IPS-18c (cell line): ENCODE data around the gene CDKAL1.
"Not testable (repeated sequence)": the region's sequence is repeated elsewhere in the genome, so short reads cannot be mapped to it uniquely, and the experiment has no call there.

ENCODE experiments used
- H3K4me3 ChIP-seq: 2 replicates; pipeline ENCODE4 v1.7.0; 2013; ENCODE audit warnings: low read depth, mild to moderate bottlenecking, low read length, moderate library complexity; ENCODE audit not compliant: insufficient read depth
- H3K9me3 ChIP-seq: one replicate; pipeline ENCODE4 v1.6.1; 2013; ENCODE audit warnings: mild to moderate bottlenecking, low read length, moderate library complexity; ENCODE audit not compliant: control insufficient read depth, insufficient read depth

Gene CDKAL1

DNA sequence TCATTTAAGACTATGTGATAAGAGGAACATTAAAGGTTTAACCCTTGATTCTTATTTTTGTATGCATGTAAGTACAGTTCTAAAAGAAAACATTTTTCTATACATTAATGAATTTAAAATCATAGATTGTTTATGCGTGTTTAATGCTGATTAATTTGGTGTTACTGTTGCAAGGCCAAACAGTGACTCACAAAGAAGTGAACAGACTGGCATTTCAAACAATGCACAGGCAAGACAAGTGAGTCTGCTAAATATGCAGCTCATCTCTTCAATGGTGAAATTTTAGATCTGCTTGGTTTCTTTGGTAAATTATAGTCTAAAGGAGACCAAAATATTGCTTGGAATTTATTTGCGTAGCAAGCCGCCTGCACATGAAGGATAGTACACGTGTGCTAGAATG lies 641.9 kb downstream of the CDKAL1 start:
- H3K4me3 ChIP-seq = no peak overlapping the region
- no peaks in the 10 kb centered on the region for H3K9me3 ChIP-seq

- Histone ChIP-seq H3K4me3 (no peak overlapping the region), H3K9me3 (no peaks in the 10 kb centered on the region)
These were observed 645.9 kb downstream of the CDKAL1 start for GRCh38 chr6:21180155-21180554.

- Histone ChIP-seq H3K9me3 (no peaks in the 10 kb centered on the region), H3K4me3 (no peak overlapping the region)
These were observed 646.6 kb downstream of the CDKAL1 start for GRCh38 chr6:21180800-21181337.

DNA sequence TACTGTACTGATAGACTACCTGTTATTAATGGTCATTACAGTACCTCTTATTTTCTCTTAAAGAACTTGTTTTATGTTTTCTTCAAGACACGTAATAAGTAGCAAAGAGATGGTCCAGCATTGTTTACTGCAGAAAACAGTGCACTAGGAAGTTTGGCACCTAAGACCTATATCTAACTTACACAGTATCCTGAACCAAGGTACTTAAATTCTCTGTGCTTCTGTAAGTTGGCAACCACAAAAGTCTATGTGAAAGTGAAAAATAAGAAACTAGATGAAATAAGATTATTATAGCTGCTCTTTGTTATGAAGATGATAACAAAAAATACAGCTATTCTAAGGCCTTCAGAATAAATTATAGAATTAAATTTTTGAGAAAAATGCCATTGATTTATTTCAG lies 647.6 kb downstream of the CDKAL1 start:
- H3K4me3 ChIP-seq = no peak overlapping the region
- H3K9me3 ChIP-seq = no peaks in the 10 kb centered on the region

- Histone ChIP-seq H3K4me3 (no peak overlapping the region), H3K9me3 (no peaks in the 10 kb centered on the region)
These were observed 648.3 kb downstream of the CDKAL1 start for GRCh38 chr6:21182589-21182988.

GRCh38 chr6:21185861-21186478 lies 651.7 kb downstream of the CDKAL1 start:
- Histone ChIP-seq H3K4me3 (no peak overlapping the region), H3K9me3 (no peaks in the 10 kb centered on the region)

- no peak overlapping the region for H3K4me3 ChIP-seq
- H3K9me3 ChIP-seq = no peaks in the 10 kb centered on the region
These were observed 652.3 kb downstream of the CDKAL1 start for GRCh38 chr6:21186479-21187055.

DNA sequence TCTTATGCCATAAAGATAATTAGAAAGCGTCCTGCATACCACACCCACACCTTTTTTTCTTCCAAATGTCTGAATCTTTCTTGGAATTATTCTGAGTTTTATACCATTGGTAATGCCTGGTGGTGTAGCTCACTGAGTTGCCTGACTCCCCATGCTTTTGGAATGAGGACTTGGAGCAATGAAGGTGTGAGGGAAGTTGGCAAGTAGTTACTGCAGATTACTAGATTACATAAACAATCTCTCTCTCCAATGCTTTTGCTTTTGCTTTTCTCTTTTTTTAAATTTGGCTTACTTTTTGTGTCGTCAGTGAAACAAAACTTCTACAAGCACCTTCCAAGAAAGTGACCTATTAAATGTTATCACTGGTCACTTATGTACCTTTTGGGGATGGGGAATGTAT lies 653.2 kb downstream of the CDKAL1 start:
- Histone ChIP-seq H3K4me3 (no peak overlapping the region), H3K9me3 (no peaks in the 10 kb centered on the region)

- Histone ChIP-seq H3K4me3 (no peak overlapping the region), H3K9me3 (no peaks in the 10 kb centered on the region)
These were observed 654.4 kb downstream of the CDKAL1 start for GRCh38 chr6:21188505-21189223.

- H3K9me3 ChIP-seq = no peaks in the 10 kb centered on the region
These were observed 655.5 kb downstream of the CDKAL1 start for GRCh38 chr6:21189759-21190158.

GRCh38 chr6:21190701-21191100 lies 656.4 kb downstream of the CDKAL1 start:
- no peaks in the 10 kb centered on the region for H3K9me3 ChIP-seq
- no peak overlapping the region for H3K4me3 ChIP-seq

More at GRCh38 chr6:21189759-21190158, 655.5 kb downstream of the CDKAL1 start:
- no peak overlapping the region for H3K4me3 ChIP-seq

GRCh38 chr6:21193790-21194475 lies 659.7 kb downstream of the CDKAL1 start:
- H3K4me3 ChIP-seq = no peak overlapping the region

DNA sequence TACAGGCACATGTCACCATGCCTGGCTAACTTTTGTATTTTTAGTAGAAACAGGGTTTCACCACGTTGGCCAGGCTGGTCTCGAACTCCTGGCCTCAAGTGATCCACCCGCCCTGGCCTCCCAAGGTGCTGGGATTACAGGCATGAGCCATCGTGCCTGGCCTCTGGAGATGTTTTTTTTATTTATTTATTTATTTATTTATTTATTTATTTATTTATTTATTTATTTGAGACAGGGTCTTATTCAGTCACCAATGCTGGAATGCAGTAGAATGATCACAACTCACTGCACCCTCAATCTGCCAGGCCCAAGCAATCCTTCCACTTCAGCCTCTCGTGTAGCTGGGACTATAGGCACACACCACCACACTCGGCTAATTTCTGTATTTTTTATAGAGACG lies 661.0 kb downstream of the CDKAL1 start:
- not testable (repeated sequence) for H3K4me3 ChIP-seq, H3K9me3 ChIP-seq

More at GRCh38 chr6:21193790-21194475, 659.7 kb downstream of the CDKAL1 start:
- H3K9me3 ChIP-seq = no peaks in the 10 kb centered on the region

DNA sequence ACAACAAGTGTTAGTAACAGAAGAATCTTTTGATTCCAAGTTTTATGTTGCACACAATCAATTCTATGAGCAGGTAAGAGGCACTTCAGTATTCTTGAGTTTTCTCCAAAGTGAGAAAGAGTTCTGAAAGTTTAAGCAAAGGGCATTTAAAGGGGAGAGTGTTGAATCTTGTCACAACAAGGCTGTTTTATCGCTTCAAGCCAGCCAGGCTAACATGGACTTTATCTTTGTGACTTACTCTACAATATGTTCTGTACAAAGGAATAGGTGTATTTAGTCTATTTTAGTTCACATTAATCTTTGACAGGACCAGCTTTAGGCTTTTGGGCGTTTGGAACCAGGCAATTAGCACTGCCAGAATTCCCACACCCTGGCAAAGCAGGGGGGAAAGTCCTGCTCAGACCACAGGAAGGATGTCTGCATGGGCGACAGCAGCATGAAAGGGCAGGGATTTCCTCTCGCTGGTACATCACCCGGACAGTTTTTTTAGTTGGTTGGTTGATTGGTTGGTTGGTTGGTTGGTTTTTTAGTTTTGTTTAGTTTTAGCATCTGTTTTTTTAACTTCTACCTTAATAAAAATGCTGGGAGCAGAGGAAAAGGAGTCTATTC lies 663.9 kb downstream of the CDKAL1 start:
- H3K9me3 ChIP-seq = no peaks in the 10 kb centered on the region
- no peak overlapping the region for H3K4me3 ChIP-seq

DNA sequence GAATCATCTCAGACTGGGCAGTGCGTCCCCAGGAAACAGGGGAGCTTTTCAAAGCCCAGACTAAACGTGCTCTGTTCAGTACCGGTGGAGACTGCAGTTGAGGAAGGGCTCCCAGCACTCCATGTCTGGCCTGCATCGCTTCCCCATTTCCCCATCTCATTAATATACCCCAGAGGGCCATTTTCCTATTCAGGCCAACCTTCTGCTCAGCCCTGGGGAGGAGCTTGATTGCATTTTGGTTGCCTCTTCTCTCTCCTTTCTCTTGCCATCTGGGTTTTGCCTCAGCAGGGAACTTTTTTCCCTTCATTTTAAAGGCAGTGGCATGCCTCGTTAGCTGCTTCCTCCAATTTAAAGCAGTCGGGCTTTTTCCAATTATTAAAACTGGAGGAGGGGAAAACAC lies 665.0 kb downstream of the CDKAL1 start:
- Histone ChIP-seq H3K4me3 (no peak overlapping the region), H3K9me3 (no peaks in the 10 kb centered on the region)

- Histone ChIP-seq H3K4me3 (no peak overlapping the region), H3K9me3 (no peaks in the 10 kb centered on the region)
These were observed 666.0 kb downstream of the CDKAL1 start for GRCh38 chr6:21200134-21200870.

- Histone ChIP-seq H3K4me3 (no peak overlapping the region), H3K9me3 (no peaks in the 10 kb centered on the region)
These were observed 666.9 kb downstream of the CDKAL1 start for GRCh38 chr6:21201187-21201586.
